CD8-positive, alpha-beta memory T cell (primary cell): ENCODE measurements around the gene AP1M2. TPM values are rescaled to one million over a fixed set of nuclear protein-coding genes. Genes with fewer than 3 reads are reported as not detected.
"Not testable (repeated sequence)": the region's sequence is repeated elsewhere in the genome, so short reads cannot be mapped to it uniquely, and the experiment has no call there.

Experiments used
- CTCF ChIA-PET: fragments of 350-600 bp; sonication (Branson Sonifier 250); formaldehyde crosslinking; loops from one replicate; lab custom pipeline; 2021; ENCODE audit warnings: antibody characterized with exemption; lab: Charles Lee
- POLR2A ChIA-PET: fragments of 350-600 bp; sonication (Branson Sonifier 250); formaldehyde crosslinking; loops from one replicate; lab custom pipeline; 2021; ENCODE audit warnings: antibody characterized with exemption; lab: Charles Lee
- DNase-seq, 5 donors: peaks; one replicate each; pipeline versions ENCODE4 v3.0.0 to v3.0.0-alpha.2; 2020 to 2022; ENCODE audit warnings: mixed read lengths in 1 of 5
- H3K27ac ChIP-seq: one replicate; pipeline ENCODE4 v1.7.0; 2013; ENCODE audit warnings: low read depth, mild to moderate bottlenecking, low read length, moderate library complexity
- H3K27me3 ChIP-seq: 2 replicates; pipeline ENCODE4 v1.7.0; 2013; ENCODE audit warnings: low read length, mild to moderate bottlenecking; ENCODE audit not compliant: insufficient read depth, poor library complexity, severe bottlenecking
- H3K36me3 ChIP-seq: 2 replicates; pipeline ENCODE4 v1.7.0; 2013; ENCODE audit warnings: mild to moderate bottlenecking, low read length, moderate library complexity; ENCODE audit not compliant: insufficient read depth
- H3K4me1 ChIP-seq: 2 replicates; pipeline ENCODE4 v1.7.0; 2013; ENCODE audit warnings: mild to moderate bottlenecking, low read length, moderate library complexity; ENCODE audit not compliant: insufficient read depth
- H3K4me3 ChIP-seq: 2 replicates; pipeline ENCODE4 v1.7.0; 2013; ENCODE audit warnings: mild to moderate bottlenecking, low read length
- H3K9me3 ChIP-seq: 2 replicates; pipeline ENCODE4 v1.7.0; 2013; ENCODE audit warnings: mild to moderate bottlenecking, low read length
- H3K27ac Mint-ChIP-seq, 8 donors: one replicate each; pipeline ENCODE4 v1.8.0; 2020 to 2021; ENCODE audit warnings: mixed read lengths in 8 of 8, mild to moderate bottlenecking in 6 of 8, inconsistent platforms in 3 of 8, moderate library complexity in 3 of 8
- H3K27me3 Mint-ChIP-seq, 2 donors: one replicate each; pipeline ENCODE4 v1.8.0; 2020 to 2021; ENCODE audit warnings: mixed read lengths in 2 of 2, mild to moderate bottlenecking in 1 of 2, moderate library complexity in 1 of 2
- H3K36me3 Mint-ChIP-seq, 3 donors: one replicate each; pipeline ENCODE4 v1.8.0; 2020 to 2021; ENCODE audit warnings: mixed read lengths in 3 of 3, inconsistent platforms in 1 of 3, mild to moderate bottlenecking in 1 of 3
- H3K4me1 Mint-ChIP-seq, 3 donors: one replicate each; pipeline ENCODE4 v1.8.0; 2020 to 2021; ENCODE audit warnings: mixed read lengths in 3 of 3, inconsistent platforms in 1 of 3, mild to moderate bottlenecking in 1 of 3
- H3K4me3 Mint-ChIP-seq, 7 donors: one replicate each; pipeline ENCODE4 v1.8.0; 2020 to 2021; ENCODE audit warnings: mixed read lengths in 7 of 7, mild to moderate bottlenecking in 6 of 7, moderate library complexity in 4 of 7, inconsistent platforms in 2 of 7
- H3K9me3 Mint-ChIP-seq, 5 donors: one replicate each; pipeline ENCODE4 v1.8.0; 2020 to 2022; ENCODE audit warnings: mixed read lengths in 5 of 5, mild to moderate bottlenecking in 3 of 5, moderate library complexity in 2 of 5, inconsistent platforms in 1 of 5
- polyA plus RNA-seq: library from polyadenylated mRNA; unstranded; fragments of 300-500 nt; fragmentation: Illumina TruSeq; gene quantifications from one replicate; pipeline ENCODE4 v1.2.3, GENCODE V29; 2021
- total RNA-seq, 2 experiments: library from RNA; stranded (reverse); gene quantifications; one replicate each; pipeline ENCODE4 v1.2.3, GENCODE V29; 2021

AP1M2 gene
- total and polyA plus RNA-seq, 3 experiments from 2014 or later = not detected

GRCh38 chr19:10552510-10553053 is 34.5 kb downstream of the AP1M2 start:
- DNase-seq = no peak
- H3K27ac ChIP-seq = no peak overlapping the region
- Mint-ChIP-seq H3K4me3 (peak overlapping the region in 3 of 7 donors; percentile 73 to 81 (median 77)), H3K27ac (peak overlapping the region; percentile 46 to 98 (median 90)), H3K36me3 (peaks cover 0 to 78% (median 4%) of the 10 kb centered on the region in 3 donors), H3K27me3 (no peaks in the 10 kb centered on the region), H3K4me1 (peaks cover 43 to 61% (median 53%) of the 10 kb centered on the region in 3 donors), H3K9me3 (no peaks in the 10 kb centered on the region)
- H3K9me3 ChIP-seq = no peaks in the 10 kb centered on the region
- H3K4me3 ChIP-seq = no peak overlapping the region
- H3K27me3 ChIP-seq = no peaks in the 10 kb centered on the region
- CTCF ChIA-PET = interaction anchor here (0.8 to 7.0 kb wide), 11 partner anchors 10 to 164 kb away, joined by 3 to 63 read pairs (median 7); partner anchors contain the start of genes CDKN2D, KEAP1 and KRI1
- peaks cover 56% of the 10 kb centered on the region for H3K4me1 ChIP-seq
- H3K36me3 ChIP-seq = peaks cover 60% of the 10 kb centered on the region
- POLR2A ChIA-PET = interaction anchor here (0.6 to 4.0 kb wide), 8 partner anchors 8 to 208 kb away, joined by 3 to 27 read pairs (median 4); partner anchors contain the start of genes CDKN2D and KRI1

GRCh38 chr19:10551698-10552301 is 35.3 kb downstream of the AP1M2 start:
- ChIA-PET POLR2A (interaction anchor here (0.6 to 4.0 kb wide), 7 partner anchors 9 to 443 kb away, joined by 3 to 23 read pairs (median 5); partner anchors contain the start of genes CDKN2D and KRI1), CTCF (interaction anchor here (1.0 to 7.0 kb wide), 9 partner anchors 10 to 163 kb away, joined by 3 to 63 read pairs (median 6); partner anchors contain the start of genes CDKN2D, KEAP1 and KRI1)
- Histone ChIP-seq H3K36me3 (peaks cover 55% of the 10 kb centered on the region), H3K4me1 (peaks cover 56% of the 10 kb centered on the region), H3K9me3 (no peaks in the 10 kb centered on the region), H3K4me3 (no peak overlapping the region), H3K27me3 (no peaks in the 10 kb centered on the region), H3K27ac (no peak overlapping the region)
- peak in 3 of 5 donors; percentile 33 to 62 (median 48) for DNase-seq
- H3K4me1 Mint-ChIP-seq = peaks cover 43 to 65% (median 53%) of the 10 kb centered on the region in 3 donors
- peak overlapping the region; percentile 56 to 98 (median 78) for H3K27ac Mint-ChIP-seq
- H3K27me3 Mint-ChIP-seq = no peaks in the 10 kb centered on the region
- no peaks in the 10 kb centered on the region for H3K9me3 Mint-ChIP-seq
- H3K36me3 Mint-ChIP-seq = peaks cover 0 to 80% (median 4%) of the 10 kb centered on the region in 3 donors
- H3K4me3 Mint-ChIP-seq = peak overlapping the region in 1 of 7 donors; percentile 61

GRCh38 chr19:10551006-10551405 is 36.1 kb downstream of the AP1M2 start:
- peak overlapping the region in 6 of 8 donors; percentile 56 to 81 (median 70) for H3K27ac Mint-ChIP-seq

GRCh38 chr19:10550336-10550735 is 36.8 kb downstream of the AP1M2 start:
- peaks cover 34 to 59% (median 46%) of the 10 kb centered on the region in 3 donors for H3K4me1 Mint-ChIP-seq
- H3K27me3 Mint-ChIP-seq = no peaks in the 10 kb centered on the region
- Histone ChIP-seq H3K27me3 (no peaks in the 10 kb centered on the region), H3K4me3 (no peak overlapping the region), H3K36me3 (peaks cover 44% of the 10 kb centered on the region), H3K27ac (no peak overlapping the region), H3K4me1 (peaks cover 46% of the 10 kb centered on the region), H3K9me3 (no peaks in the 10 kb centered on the region)
- H3K9me3 Mint-ChIP-seq = no peaks in the 10 kb centered on the region
- ChIA-PET POLR2A (interaction anchor here (4.0 kb wide), 1 partner anchor 18 kb away, joined by 23 read pairs; the partner anchor contains the start of gene CDKN2D), CTCF (interaction anchor here (1.7 to 7.0 kb wide), 2 partner anchors 19 to 31 kb away, joined by 5 to 63 read pairs; partner anchors contain the start of genes CDKN2D and KRI1)
- peak overlapping the region in 6 of 8 donors; percentile 29 to 79 (median 58) for H3K27ac Mint-ChIP-seq
- peak overlapping the region in 2 of 7 donors; percentile 12 to 40 for H3K4me3 Mint-ChIP-seq
- DNase-seq = no peak
- H3K36me3 Mint-ChIP-seq = peaks cover 0 to 70% (median 4%) of the 10 kb centered on the region in 3 donors

More at GRCh38 chr19:10551006-10551405, 36.1 kb downstream of the AP1M2 start:
- ChIA-PET CTCF (interaction anchor here (1.0 to 7.0 kb wide), 7 partner anchors 9 to 64 kb away, joined by 3 to 63 read pairs (median 15); partner anchors contain the start of genes CDKN2D and KRI1), POLR2A (interaction anchor here (0.6 to 4.0 kb wide), 4 partner anchors 15 to 443 kb away, joined by 3 to 23 read pairs (median 5); partner anchors contain the start of genes CDKN2D and KRI1)
- not testable (repeated sequence) for H3K27me3 Mint-ChIP-seq, H3K4me3 ChIP-seq, H3K27ac ChIP-seq, H3K27me3 ChIP-seq, H3K9me3 ChIP-seq, DNase-seq, H3K9me3 Mint-ChIP-seq
- peak overlapping the region in 1 of 7 donors; percentile 54 for H3K4me3 Mint-ChIP-seq
- H3K4me1 Mint-ChIP-seq = peaks cover 41 to 62% (median 52%) of the 10 kb centered on the region in 3 donors
- peaks cover 0 to 77% (median 4%) of the 10 kb centered on the region in 3 donors for H3K36me3 Mint-ChIP-seq
- peaks cover 52% of the 10 kb centered on the region for H3K4me1 ChIP-seq
- peaks cover 51% of the 10 kb centered on the region for H3K36me3 ChIP-seq

GRCh38 chr19:10549733-10550132 is 37.4 kb downstream of the AP1M2 start:
- H3K9me3 Mint-ChIP-seq = no peaks in the 10 kb centered on the region
- Histone ChIP-seq H3K27ac (no peak overlapping the region), H3K4me1 (peaks cover 45% of the 10 kb centered on the region), H3K9me3 (no peaks in the 10 kb centered on the region), H3K27me3 (no peaks in the 10 kb centered on the region), H3K36me3 (peaks cover 42% of the 10 kb centered on the region), H3K4me3 (no peak overlapping the region)
- peaks cover 34 to 59% (median 45%) of the 10 kb centered on the region in 3 donors for H3K4me1 Mint-ChIP-seq
- H3K36me3 Mint-ChIP-seq = peaks cover 0 to 69% (median 4%) of the 10 kb centered on the region in 3 donors
- H3K27me3 Mint-ChIP-seq = no peaks in the 10 kb centered on the region
- POLR2A ChIA-PET = no interaction called here
- no peak for DNase-seq
- H3K27ac Mint-ChIP-seq = peak overlapping the region in 4 of 8 donors; percentile 43 to 70 (median 55)
- no peak overlapping the region for H3K4me3 Mint-ChIP-seq
- CTCF ChIA-PET = no interaction called here

GRCh38 chr19:10548746-10549276 is 38.3 kb downstream of the AP1M2 start:
- Mint-ChIP-seq H3K27me3 (no peaks in the 10 kb centered on the region), H3K4me3 (no peak overlapping the region)

GRCh38 chr19:10546817-10547216 is 40.3 kb downstream of the AP1M2 start:
- peaks cover 22% of the 10 kb centered on the region for H3K36me3 ChIP-seq
- peaks cover 0 to 44% (median 1%) of the 10 kb centered on the region in 3 donors for H3K36me3 Mint-ChIP-seq
- H3K9me3 Mint-ChIP-seq = no peaks in the 10 kb centered on the region
- no peak overlapping the region for H3K27ac ChIP-seq
- ChIA-PET POLR2A (interaction anchor here (1.0 kb wide), 1 partner anchor 15 kb away, joined by 3 read pairs; no protein-coding TSS in a partner anchor), CTCF (interaction anchor here (0.7 to 3.5 kb wide), 6 partner anchors 14 to 663 kb away, joined by 3 to 11 read pairs (median 4); partner anchors contain the start of gene KRI1)
- no peaks in the 10 kb centered on the region for H3K27me3 Mint-ChIP-seq
- peak overlapping the region in 1 of 8 donors; percentile 29 for H3K27ac Mint-ChIP-seq
- H3K4me1 ChIP-seq = peaks cover 28% of the 10 kb centered on the region
- no peaks in the 10 kb centered on the region for H3K9me3 ChIP-seq
- no peaks in the 10 kb centered on the region for H3K27me3 ChIP-seq
- H3K4me3 ChIP-seq = no peak overlapping the region
- peaks cover 19 to 40% (median 23%) of the 10 kb centered on the region in 3 donors for H3K4me1 Mint-ChIP-seq
- H3K4me3 Mint-ChIP-seq = peak overlapping the region in 2 of 7 donors; percentile 14 to 74
- no peak for DNase-seq

More at GRCh38 chr19:10548746-10549276, 38.3 kb downstream of the AP1M2 start:
- Histone ChIP-seq H3K36me3 (peaks cover 42% of the 10 kb centered on the region), H3K9me3 (no peaks in the 10 kb centered on the region), H3K27me3 (no peaks in the 10 kb centered on the region), H3K27ac (no peak overlapping the region), H3K4me3 (no peak overlapping the region), H3K4me1 (peaks cover 42% of the 10 kb centered on the region)
- Mint-ChIP-seq H3K4me1 (peaks cover 29 to 55% (median 39%) of the 10 kb centered on the region in 3 donors), H3K27ac (peak overlapping the region in 3 of 8 donors; percentile 29 to 70 (median 64)), H3K36me3 (peaks cover 0 to 63% (median 3%) of the 10 kb centered on the region in 3 donors), H3K9me3 (no peaks in the 10 kb centered on the region)
- DNase-seq = no peak
- ChIA-PET POLR2A (no interaction called here), CTCF (interaction anchor here (3.5 kb wide), 1 partner anchor 24 kb away, joined by 11 read pairs; no protein-coding TSS in a partner anchor)
